GM18508 (cell line): Measurements from ENCODE around the gene GFRAL.

Source experiments
- ATAC-seq: cut with Tn5 transposase; IDR thresholded peaks from one replicate; pipeline ENCODE4 v1.9.1; 2021; ENCODE audit warnings: moderate number of reproducible peaks; ENCODE audit not compliant: insufficient read depth, unreplicated experiment

Gene GFRAL

GRCh38 chr6:55423933-55424332 is 96.7 kb downstream of the GFRAL start:
- no peak for ATAC-seq

GRCh38 chr6:55433446-55434130 is 106.3 kb downstream of the GFRAL start:
- ATAC-seq = no peak

GRCh38 chr6:55437141-55437540 is 109.9 kb downstream of the GFRAL start:
- ATAC-seq = no peak

DNA sequence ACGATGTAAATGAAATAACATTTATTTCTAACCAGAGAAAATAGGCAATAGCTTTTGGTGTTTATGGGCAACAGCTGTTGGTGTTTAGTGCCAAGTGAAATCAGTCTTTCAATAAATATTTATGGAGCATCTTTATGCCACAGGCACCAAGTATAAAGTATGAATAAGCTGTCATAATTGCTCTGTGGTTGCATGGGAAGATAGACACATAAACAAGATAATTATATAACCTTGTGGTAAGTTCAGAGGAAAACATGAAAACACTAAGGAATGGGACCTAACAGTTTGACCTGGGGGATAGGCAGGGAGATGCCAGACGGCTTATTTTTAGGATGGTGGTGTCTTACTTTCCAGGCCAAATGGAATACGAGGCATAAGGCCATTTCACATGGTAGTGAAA is 110.9 kb downstream of the GFRAL start:
- no peak for ATAC-seq

- ATAC-seq = no peak
Observed at GRCh38 chr6:55443238-55444134, 116.2 kb downstream of the GFRAL start.

GRCh38 chr6:55445648-55446204 is 118.5 kb downstream of the GFRAL start:
- no peak for ATAC-seq

DNA sequence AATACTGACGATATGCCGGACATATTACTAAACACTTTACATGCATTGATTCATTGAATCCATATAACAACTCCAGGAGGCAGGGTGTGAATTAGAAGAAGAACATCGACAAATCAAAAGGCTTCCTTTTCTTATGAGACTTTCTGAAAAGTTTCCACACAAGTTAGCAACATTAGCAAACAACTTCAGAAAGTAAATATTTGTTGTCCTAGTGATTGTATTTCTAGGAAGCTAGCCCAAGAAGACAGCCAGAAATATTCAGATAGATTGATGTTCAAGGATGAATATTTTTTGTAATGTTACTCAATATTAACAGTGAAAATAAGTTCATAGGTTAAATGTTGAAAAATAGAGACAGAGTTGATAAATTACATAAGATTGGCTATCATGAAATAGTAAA is 120.6 kb downstream of the GFRAL start:
- ATAC-seq = no peak

DNA sequence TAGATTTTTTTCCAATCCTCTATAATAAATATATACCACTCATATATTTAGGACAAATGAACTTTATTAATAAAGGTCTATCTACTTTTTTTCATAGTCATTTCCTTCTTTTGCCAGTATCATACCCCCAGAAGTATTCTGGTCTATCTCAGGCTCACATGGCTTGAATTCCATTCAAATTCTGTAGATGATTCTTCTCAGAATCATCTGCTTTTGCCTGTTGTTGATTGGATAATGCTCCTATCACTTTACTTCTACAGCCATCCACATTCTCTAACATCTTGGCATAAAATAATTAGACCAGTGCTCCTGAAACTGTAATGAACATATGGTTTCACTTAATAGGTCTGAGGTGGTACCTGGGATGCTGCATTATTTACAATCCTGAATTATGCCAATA is 121.2 kb downstream of the GFRAL start:
- no peak for ATAC-seq

DNA sequence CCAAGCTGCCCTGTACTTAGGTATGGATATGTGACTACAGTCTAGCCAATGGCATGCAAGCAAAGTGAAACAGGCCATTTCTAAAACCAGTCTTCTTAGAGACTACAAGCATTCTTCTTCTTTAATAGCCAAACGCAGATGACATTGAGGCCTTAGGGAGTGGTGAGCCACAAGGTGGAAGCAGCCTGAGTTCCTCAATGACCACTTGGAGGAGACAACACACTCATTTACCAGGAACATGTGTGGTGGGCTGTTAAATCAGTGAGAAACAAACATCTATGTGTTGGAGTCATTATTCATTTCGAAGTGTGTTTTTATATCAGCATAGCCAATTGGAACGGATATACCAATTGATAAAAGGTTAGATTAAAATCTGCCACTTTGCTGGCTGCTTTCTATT is 122.0 kb downstream of the GFRAL start:
- ATAC-seq = no peak

- ATAC-seq = no peak
Observed at GRCh38 chr6:55450005-55450404, 122.7 kb downstream of the GFRAL start.
